Measurements from ENCODE around the gene RALGPS2.

Gene RALGPS2

GRCh38 chr1:178690496-178690895 is 34.5 kb upstream of the RALGPS2 start:
- Histone ChIP-seq H3K9me3 (ENCODE audit: control insufficient read depth, low read length) (no peaks in the 10 kb centered on the region), H3K4me1 (ENCODE audit: control insufficient read depth, insufficient read depth, low read length, poor library complexity, severe bottlenecking) (no peaks in the 10 kb centered on the region), H3K4me3 (ENCODE audit: extremely low read depth, insufficient read depth, low read length, poor library complexity, severe bottlenecking) (no peak overlapping the region), H3K27ac (ENCODE audit: low read depth, low read length, severe bottlenecking) (no peak overlapping the region), H3K36me3 (ENCODE audit: control insufficient read depth, insufficient read depth, low read length) (no peaks in the 10 kb centered on the region)
- 60 to 89% methylated on average over 3 of the region's 5 CpGs for WGBS, 2 experiments (ENCODE audit: insufficient coverage in 2 of 2)

DNA sequence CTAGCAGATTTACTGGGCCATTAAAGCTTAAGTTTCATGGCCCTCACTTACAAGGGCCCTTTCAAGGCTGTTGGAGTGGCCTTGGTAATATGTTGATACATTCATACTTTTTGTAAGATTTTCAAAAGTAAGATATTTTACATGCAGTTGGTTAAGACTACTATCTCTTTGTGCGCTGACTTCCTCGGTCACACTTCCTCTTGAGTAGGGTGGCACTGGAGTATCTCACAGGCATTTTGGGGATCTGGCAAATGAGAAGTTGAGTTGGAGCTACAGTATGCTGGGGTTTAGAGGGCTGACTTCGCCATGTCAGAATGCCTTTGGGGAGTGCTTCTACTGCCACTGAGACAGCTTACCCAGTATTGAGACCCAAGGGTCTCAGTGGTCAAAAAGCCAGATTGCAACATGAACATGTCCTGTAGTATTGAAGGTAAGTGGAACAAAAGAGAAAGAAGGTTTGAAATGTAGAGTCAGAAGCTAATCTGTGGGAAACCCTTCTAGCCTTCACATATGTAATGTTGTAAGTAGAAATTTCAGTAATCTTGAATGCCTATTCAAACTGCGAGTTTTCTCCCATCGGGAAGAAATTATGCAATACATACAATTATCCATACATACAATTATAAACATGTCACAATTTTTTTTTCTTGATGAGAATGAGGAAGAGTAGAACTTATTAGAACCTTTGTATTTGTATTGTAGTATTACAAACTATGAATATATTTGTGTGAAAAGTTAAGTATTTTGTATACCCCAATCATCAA is 32.3 kb upstream of the RALGPS2 start:
- Histone ChIP-seq H3K27ac (ENCODE audit: low read depth, low read length, severe bottlenecking) (no peak overlapping the region), H3K9me3 (ENCODE audit: control insufficient read depth, low read length) (no peaks in the 10 kb centered on the region), H3K4me1 (ENCODE audit: control insufficient read depth, insufficient read depth, low read length, poor library complexity, severe bottlenecking) (no peaks in the 10 kb centered on the region), H3K36me3 (ENCODE audit: control insufficient read depth, insufficient read depth, low read length) (no peaks in the 10 kb centered on the region), H3K4me3 (ENCODE audit: extremely low read depth, insufficient read depth, low read length, poor library complexity, severe bottlenecking) (no peak overlapping the region)
- WGBS, 2 experiments (ENCODE audit: insufficient coverage in 2 of 2) = 89 to 100% methylated on average over 1 of the region's 5 CpGs

DNA sequence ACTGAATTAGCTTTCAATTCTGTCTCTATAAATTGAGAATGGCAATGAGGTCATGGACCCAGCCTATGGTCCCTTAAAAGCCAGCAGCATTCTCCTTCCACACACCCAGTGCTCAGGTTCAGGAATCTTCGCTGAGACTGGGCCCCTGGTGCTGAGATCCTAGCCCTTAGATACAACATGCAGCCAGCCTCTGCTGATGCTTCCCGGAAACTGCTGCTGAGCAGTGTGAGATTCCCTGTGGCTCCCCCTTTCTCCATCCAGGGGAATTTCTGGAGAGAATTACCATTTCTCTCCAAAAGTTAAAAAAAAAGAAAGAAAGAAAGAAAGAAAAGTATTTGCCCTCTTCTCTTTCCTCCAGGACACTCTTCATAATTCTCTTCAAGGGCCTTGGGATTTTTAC is 31.7 kb upstream of the RALGPS2 start:
- 20 to 40% methylated on average over 1 to 2 of the region's 2 CpGs for WGBS, 2 experiments (ENCODE audit: insufficient coverage in 2 of 2)
- no peaks in the 10 kb centered on the region for H3K36me3 ChIP-seq (ENCODE audit: control insufficient read depth, insufficient read depth, low read length)
- H3K27ac ChIP-seq (ENCODE audit: low read depth, low read length, severe bottlenecking) = no peak overlapping the region
- no peak overlapping the region for H3K4me3 ChIP-seq (ENCODE audit: extremely low read depth, insufficient read depth, low read length, poor library complexity, severe bottlenecking)
- no peaks in the 10 kb centered on the region for H3K9me3 ChIP-seq (ENCODE audit: control insufficient read depth, low read length)
- no peaks in the 10 kb centered on the region for H3K4me1 ChIP-seq (ENCODE audit: control insufficient read depth, insufficient read depth, low read length, poor library complexity, severe bottlenecking)

- WGBS, 2 experiments (ENCODE audit: insufficient coverage in 2 of 2) = 86 to 100% methylated on average over 1 of the region's 2 CpGs
- Histone ChIP-seq H3K36me3 (ENCODE audit: control insufficient read depth, insufficient read depth, low read length) (no peaks in the 10 kb centered on the region), H3K27ac (ENCODE audit: low read depth, low read length, severe bottlenecking) (no peak overlapping the region), H3K4me3 (ENCODE audit: extremely low read depth, insufficient read depth, low read length, poor library complexity, severe bottlenecking) (no peak overlapping the region), H3K9me3 (ENCODE audit: control insufficient read depth, low read length) (no peaks in the 10 kb centered on the region), H3K4me1 (ENCODE audit: control insufficient read depth, insufficient read depth, low read length, poor library complexity, severe bottlenecking) (no peaks in the 10 kb centered on the region)
These were observed 30.0 kb upstream of the RALGPS2 start for GRCh38 chr1:178694923-178695525.

GRCh38 chr1:178702146-178702545 is 22.9 kb upstream of the RALGPS2 start:
- H3K4me1 ChIP-seq (ENCODE audit: control insufficient read depth, insufficient read depth, low read length, poor library complexity, severe bottlenecking) = no peaks in the 10 kb centered on the region
- 38 to 81% methylated on average over 1 to 2 of the region's 2 CpGs for WGBS, 2 experiments (ENCODE audit: insufficient coverage in 2 of 2)
- H3K36me3 ChIP-seq (ENCODE audit: control insufficient read depth, insufficient read depth, low read length) = no peaks in the 10 kb centered on the region
- no peak overlapping the region for H3K27ac ChIP-seq (ENCODE audit: low read depth, low read length, severe bottlenecking)
- H3K9me3 ChIP-seq (ENCODE audit: control insufficient read depth, low read length) = no peaks in the 10 kb centered on the region
- H3K4me3 ChIP-seq (ENCODE audit: extremely low read depth, insufficient read depth, low read length, poor library complexity, severe bottlenecking) = no peak overlapping the region

GRCh38 chr1:178704833-178705232 is 20.2 kb upstream of the RALGPS2 start:
- Histone ChIP-seq H3K9me3 (ENCODE audit: control insufficient read depth, low read length) (no peaks in the 10 kb centered on the region), H3K27ac (ENCODE audit: low read depth, low read length, severe bottlenecking) (no peak overlapping the region), H3K4me1 (ENCODE audit: control insufficient read depth, insufficient read depth, low read length, poor library complexity, severe bottlenecking) (no peaks in the 10 kb centered on the region), H3K36me3 (ENCODE audit: control insufficient read depth, insufficient read depth, low read length) (no peaks in the 10 kb centered on the region), H3K4me3 (ENCODE audit: extremely low read depth, insufficient read depth, low read length, poor library complexity, severe bottlenecking) (no peak overlapping the region)
- 67 to 89% methylated on average over 1 of the region's 1 CpG for WGBS, 2 experiments (ENCODE audit: insufficient coverage in 2 of 2)

GRCh38 chr1:178706432-178706831 is 18.6 kb upstream of the RALGPS2 start:
- Histone ChIP-seq H3K9me3 (ENCODE audit: control insufficient read depth, low read length) (no peaks in the 10 kb centered on the region), H3K4me1 (ENCODE audit: control insufficient read depth, insufficient read depth, low read length, poor library complexity, severe bottlenecking) (no peaks in the 10 kb centered on the region)
- no CpG with 5 or more reads among the region's 2 CpGs for WGBS, 2 experiments (ENCODE audit: insufficient coverage in 2 of 2)

DNA sequence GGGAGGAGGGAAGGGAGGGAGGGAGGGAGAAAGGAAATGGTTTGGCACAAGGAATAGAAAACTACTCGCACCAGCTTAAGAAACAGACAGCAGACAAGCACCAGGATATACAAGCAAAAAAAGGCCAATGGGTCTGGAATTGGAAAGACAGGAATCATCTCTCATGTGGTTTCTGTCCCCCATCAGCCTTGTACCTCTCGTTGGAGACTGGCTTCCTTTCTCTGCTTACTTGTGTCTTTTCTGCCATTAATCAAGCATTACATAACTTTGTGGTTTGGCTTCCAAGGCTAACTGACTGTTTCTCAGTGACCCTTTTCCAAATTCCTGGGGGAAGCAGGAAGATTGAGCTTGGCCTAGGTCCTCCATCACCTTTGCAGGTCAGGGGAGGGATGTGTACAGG is 11.8 kb upstream of the RALGPS2 start:
- H3K9me3 ChIP-seq (ENCODE audit: control insufficient read depth, low read length) = no peaks in the 10 kb centered on the region
- no peak overlapping the region for H3K27ac ChIP-seq (ENCODE audit: low read depth, low read length, severe bottlenecking)
- WGBS, 2 experiments (ENCODE audit: insufficient coverage in 2 of 2) = 68 to 91% methylated on average over 1 to 2 of the region's 2 CpGs
- no peaks in the 10 kb centered on the region for H3K4me1 ChIP-seq (ENCODE audit: control insufficient read depth, insufficient read depth, low read length, poor library complexity, severe bottlenecking)
- no peaks in the 10 kb centered on the region for H3K36me3 ChIP-seq (ENCODE audit: control insufficient read depth, insufficient read depth, low read length)
- H3K4me3 ChIP-seq (ENCODE audit: extremely low read depth, insufficient read depth, low read length, poor library complexity, severe bottlenecking) = no peak overlapping the region

More at GRCh38 chr1:178706432-178706831, 18.6 kb upstream of the RALGPS2 start:
- Histone ChIP-seq H3K4me3 (ENCODE audit: extremely low read depth, insufficient read depth, low read length, poor library complexity, severe bottlenecking) (no peak overlapping the region), H3K27ac (ENCODE audit: low read depth, low read length, severe bottlenecking) (no peak overlapping the region), H3K36me3 (ENCODE audit: control insufficient read depth, insufficient read depth, low read length) (no peaks in the 10 kb centered on the region)

- H3K4me3 ChIP-seq (ENCODE audit: extremely low read depth, insufficient read depth, low read length, poor library complexity, severe bottlenecking) = no peak overlapping the region
- no peaks in the 10 kb centered on the region for H3K9me3 ChIP-seq (ENCODE audit: control insufficient read depth, low read length)
- H3K36me3 ChIP-seq (ENCODE audit: control insufficient read depth, insufficient read depth, low read length) = no peaks in the 10 kb centered on the region
- no peak overlapping the region for H3K27ac ChIP-seq (ENCODE audit: low read depth, low read length, severe bottlenecking)
- 82 to 93% methylated on average over 3 to 4 of the region's 4 CpGs for WGBS, 2 experiments (ENCODE audit: insufficient coverage in 2 of 2)
- no peaks in the 10 kb centered on the region for H3K4me1 ChIP-seq (ENCODE audit: control insufficient read depth, insufficient read depth, low read length, poor library complexity, severe bottlenecking)
These were observed 10.6 kb upstream of the RALGPS2 start for GRCh38 chr1:178714453-178714852.

DNA sequence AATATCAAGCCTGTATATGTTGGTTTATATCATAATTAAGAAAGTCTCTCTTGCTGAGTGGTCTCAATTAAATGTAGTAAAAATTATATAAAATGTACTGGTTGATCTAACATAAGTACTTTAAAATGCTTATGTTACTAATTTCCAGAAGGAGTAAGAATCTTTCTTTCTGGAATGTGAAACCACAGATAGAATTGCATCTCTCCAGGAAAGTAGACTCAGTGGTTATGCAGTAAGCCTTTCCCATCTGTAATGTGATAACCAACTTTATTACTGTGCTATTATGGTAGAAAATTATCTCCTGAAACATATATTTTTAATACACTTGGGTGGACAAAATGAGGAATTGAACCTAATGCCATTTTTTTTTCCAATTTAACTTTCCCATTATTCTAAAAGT is 8.9 kb upstream of the RALGPS2 start:
- H3K27ac ChIP-seq (ENCODE audit: low read depth, low read length, severe bottlenecking) = no peak overlapping the region
- H3K9me3 ChIP-seq (ENCODE audit: control insufficient read depth, low read length) = no peaks in the 10 kb centered on the region
- H3K4me1 ChIP-seq (ENCODE audit: control insufficient read depth, insufficient read depth, low read length, poor library complexity, severe bottlenecking) = no peaks in the 10 kb centered on the region
- H3K4me3 ChIP-seq (ENCODE audit: extremely low read depth, insufficient read depth, low read length, poor library complexity, severe bottlenecking) = no peak overlapping the region
- H3K36me3 ChIP-seq (ENCODE audit: control insufficient read depth, insufficient read depth, low read length) = no peaks in the 10 kb centered on the region

DNA sequence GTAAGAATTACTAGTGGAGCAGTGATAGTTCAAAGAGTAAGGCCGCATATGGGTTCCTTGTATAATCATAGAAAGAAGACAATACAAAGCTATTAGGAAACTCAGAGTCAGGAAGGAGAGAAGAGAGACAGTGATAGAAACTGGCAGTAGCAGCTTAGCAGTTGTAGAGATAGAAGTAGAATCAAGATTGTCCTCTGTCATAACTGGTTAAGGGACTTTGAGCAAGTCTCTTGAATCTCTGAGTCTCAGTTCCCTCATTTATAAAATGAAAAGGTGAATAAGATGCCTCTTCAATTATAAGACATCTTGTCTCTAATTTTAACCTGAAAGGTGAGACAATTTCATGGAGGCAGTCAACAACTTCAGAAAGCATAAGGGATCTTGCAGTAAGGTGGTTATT is 6.5 kb upstream of the RALGPS2 start:
- H3K9me3 ChIP-seq (ENCODE audit: control insufficient read depth, low read length) = no peaks in the 10 kb centered on the region
- WGBS, 2 experiments (ENCODE audit: insufficient coverage in 2 of 2) = 71% methylated on average over 1 of the region's 1 CpG; no CpG with 5 or more reads in 1 of the 2 experiments
- no peak overlapping the region for H3K4me3 ChIP-seq (ENCODE audit: extremely low read depth, insufficient read depth, low read length, poor library complexity, severe bottlenecking)
- H3K27ac ChIP-seq (ENCODE audit: low read depth, low read length, severe bottlenecking) = no peak overlapping the region
- H3K4me1 ChIP-seq (ENCODE audit: control insufficient read depth, insufficient read depth, low read length, poor library complexity, severe bottlenecking) = no peaks in the 10 kb centered on the region
- H3K36me3 ChIP-seq (ENCODE audit: control insufficient read depth, insufficient read depth, low read length) = no peaks in the 10 kb centered on the region

Data from mesodermal cell (in vitro differentiated cells).